ENCODE results near the gene THAP7. TPM values are rescaled to one million over a fixed set of nuclear protein-coding genes. Genes with fewer than 3 reads are reported as not detected.

Gene THAP7
- polyA plus RNA-seq, 10 donors = 11.9 to 20.6 (median 15.6) TPM

- DNase-seq = no peak
Observed at GRCh38 chr22:20951151-20951931, 50.6 kb downstream of the THAP7 start.

- no peak for DNase-seq
Observed at GRCh38 chr22:20949698-20950183, 52.2 kb downstream of the THAP7 start.

Other genes starting within 250 kb of the THAP7 start
- under 1 TPM in 3 of 10 donors, not detected in 7; 0.07 to 0.55 (median 0.16) TPM for gene SERPIND1, start 228.0 kb downstream of the THAP7 start, polyA plus RNA-seq (ENCODE audit: insufficient read length in 10 of 10)
- gene PI4KA, start 143.3 kb downstream of the THAP7 start, polyA plus RNA-seq (ENCODE audit: insufficient read length in 10 of 10) = 10 to 100 TPM; 26.2 to 42.5 (median 35.0) TPM
- 10 to 100 TPM; 20.9 to 26.8 (median 23.9) TPM for gene SNAP29, start 143.1 kb downstream of the THAP7 start, polyA plus RNA-seq (ENCODE audit: insufficient read length in 10 of 10)
- gene CRKL, start 84.7 kb downstream of the THAP7 start, polyA plus RNA-seq (ENCODE audit: insufficient read length in 10 of 10) = 10 to 100 TPM; 41.0 to 61.2 (median 47.1) TPM
- under 1 TPM in 9 of 10 donors, not detected in 1; 0.08 to 0.69 (median 0.31) TPM for gene AIFM3, start 34.9 kb downstream of the THAP7 start, polyA plus RNA-seq (ENCODE audit: insufficient read length in 10 of 10)
- 10 to 100 TPM; 28.8 to 45.0 (median 35.1) TPM for gene LZTR1, start 19.8 kb downstream of the THAP7 start, polyA plus RNA-seq (ENCODE audit: insufficient read length in 10 of 10)
- 10 to 100 TPM in 9 of 10 donors, 1 to 10 TPM in 1; 9.8 to 20.6 (median 17.5) TPM for gene P2RX6, start 13.0 kb upstream of the THAP7 start, polyA plus RNA-seq (ENCODE audit: insufficient read length in 10 of 10)
- gene SLC7A4, start 30.4 kb upstream of the THAP7 start, polyA plus RNA-seq (ENCODE audit: insufficient read length in 10 of 10) = 1 to 10 TPM in 5 of 10 donors, under 1 TPM in 5; 0.50 to 2.1 (median 1.00) TPM
- gene LRRC74B, start 43.8 kb upstream of the THAP7 start, polyA plus RNA-seq (ENCODE audit: insufficient read length in 10 of 10) = under 1 TPM in 7 of 10 donors, not detected in 3; 0.05 to 0.49 (median 0.16) TPM